Stimulated activated CD4-positive, alpha-beta T cell treated with anti-CD3 and anti-CD28 coated beads, Interleukin-4, amount 100 ng/mL, for 48 hours (primary cell): ENCODE data around the gene ZMYND8.
"Not testable (repeated sequence)": the region's sequence is repeated elsewhere in the genome, so short reads cannot be mapped to it uniquely, and the experiment has no call there.

Experiments used
- DNase-seq, 2 donors: peaks; one replicate each; pipeline ENCODE4 v3.0.0-alpha.2; 2020; ENCODE audit warnings: low read depth in 2 of 2

ZMYND8 gene

DNA sequence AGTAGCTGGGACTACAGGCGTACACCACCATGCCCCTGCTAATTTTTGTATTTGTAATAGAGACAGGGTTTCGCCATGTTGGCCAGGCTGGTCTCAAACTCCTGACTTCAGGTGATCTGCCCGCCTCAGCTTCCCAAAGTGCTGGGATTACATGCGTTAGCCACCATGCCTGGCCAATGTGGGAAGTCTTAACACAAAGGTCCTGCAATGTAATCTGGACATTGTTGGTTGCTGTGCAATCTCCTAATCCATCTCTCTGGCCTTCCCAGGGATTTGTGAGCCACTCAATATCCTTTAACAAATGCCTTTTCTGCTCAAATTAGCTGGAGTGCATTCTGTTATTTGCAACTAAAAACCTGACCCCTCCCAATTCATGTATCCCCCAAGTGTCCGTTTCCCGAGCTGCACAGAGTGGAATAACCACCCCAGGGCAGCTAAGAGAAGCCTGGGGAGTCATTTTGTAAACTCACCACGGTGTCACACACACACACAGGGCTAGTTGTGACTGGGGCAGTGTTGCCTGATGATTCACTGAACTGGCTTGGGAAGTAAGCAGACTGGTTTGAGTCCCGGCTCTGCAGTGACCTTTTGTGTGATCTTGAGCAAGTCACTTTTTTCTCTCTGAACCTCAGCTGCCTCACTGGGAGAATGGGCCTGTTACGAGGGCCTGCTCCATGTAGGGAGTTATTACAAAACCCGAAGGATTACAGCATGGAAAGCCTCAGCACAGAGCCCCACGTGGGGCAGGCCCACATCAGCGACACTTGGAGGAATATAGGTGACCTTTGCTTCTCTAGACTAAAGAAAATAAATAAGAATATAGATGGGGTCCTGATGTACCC lies 152.3 kb downstream of the ZMYND8 start:
- DNase-seq, result no peak

DNA sequence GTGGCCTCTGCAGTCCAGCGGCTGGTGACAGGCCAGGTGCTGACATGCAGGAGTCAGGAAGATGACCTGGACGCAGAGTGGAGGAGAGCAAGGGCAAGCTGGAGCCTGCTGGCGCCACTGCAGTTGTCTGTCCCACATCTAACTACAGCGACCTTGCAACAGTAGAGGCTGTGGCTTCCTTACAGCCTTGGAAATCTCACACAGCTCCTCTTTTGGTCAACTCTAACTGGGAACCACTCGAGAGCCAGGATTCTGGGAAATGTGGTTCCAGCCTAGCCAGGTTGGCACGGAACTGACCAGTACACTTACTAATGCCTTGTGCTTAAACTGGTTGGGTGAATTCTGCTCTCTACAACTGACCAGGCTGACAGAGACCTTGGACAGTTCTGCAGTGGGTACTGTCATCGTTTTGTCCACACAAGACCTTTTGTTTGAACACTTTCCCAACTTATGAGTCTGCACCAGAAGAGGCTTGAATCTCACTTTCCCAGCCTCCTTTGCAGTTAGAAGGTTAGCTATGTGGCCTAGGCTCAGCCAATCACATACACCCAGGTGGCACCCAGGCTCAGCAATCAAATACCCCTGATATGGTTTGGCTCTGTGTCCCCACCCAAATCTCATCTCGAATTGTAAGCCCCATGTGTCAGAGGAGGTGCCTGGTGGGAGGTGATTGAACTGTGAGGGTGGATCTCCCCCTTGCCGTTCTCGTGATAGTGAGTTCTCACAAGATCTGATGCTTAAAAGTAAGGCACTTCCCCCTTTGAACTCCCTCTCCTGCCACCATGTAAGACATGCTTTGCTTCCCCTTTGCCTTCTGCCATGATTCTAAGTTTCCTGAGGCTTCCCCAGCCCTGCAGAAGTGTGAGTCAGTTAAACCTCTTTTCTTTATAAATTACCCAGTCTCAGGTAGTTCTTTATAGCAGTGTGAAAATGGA lies 153.5 kb downstream of the ZMYND8 start:
- DNase-seq, result no peak

DNA sequence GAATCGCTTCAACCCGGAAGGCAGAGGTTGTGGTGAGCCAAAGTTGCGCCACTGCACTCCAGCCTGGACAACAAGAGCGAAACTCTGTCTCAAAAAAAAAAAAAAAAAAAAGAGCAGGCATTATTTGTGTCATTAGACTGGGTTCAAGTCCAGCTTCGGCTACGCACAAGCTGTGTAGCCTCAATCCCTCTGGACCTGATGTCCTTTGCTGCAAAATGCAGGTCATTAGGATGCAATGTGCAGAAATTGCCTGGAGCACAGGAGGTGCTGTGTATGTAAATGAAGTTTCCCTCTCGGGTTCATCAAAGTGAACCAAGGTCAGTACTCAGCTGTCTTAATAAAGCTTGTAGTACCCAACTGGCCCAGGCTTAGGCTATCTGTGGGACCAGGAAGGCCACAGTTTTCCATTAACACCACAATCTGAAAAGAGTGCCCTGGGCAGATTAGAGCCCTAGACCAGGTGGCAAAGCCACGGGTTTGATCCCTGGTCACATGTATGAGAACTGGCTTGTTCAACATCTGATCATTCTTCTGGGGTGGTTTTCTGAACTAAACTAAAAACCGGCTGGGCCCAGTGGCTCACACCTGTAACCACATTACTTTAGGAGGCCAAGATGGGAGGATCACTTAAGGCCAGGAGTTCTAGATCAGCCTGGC lies 155.3 kb downstream of the ZMYND8 start:
- no peak for DNase-seq

DNA sequence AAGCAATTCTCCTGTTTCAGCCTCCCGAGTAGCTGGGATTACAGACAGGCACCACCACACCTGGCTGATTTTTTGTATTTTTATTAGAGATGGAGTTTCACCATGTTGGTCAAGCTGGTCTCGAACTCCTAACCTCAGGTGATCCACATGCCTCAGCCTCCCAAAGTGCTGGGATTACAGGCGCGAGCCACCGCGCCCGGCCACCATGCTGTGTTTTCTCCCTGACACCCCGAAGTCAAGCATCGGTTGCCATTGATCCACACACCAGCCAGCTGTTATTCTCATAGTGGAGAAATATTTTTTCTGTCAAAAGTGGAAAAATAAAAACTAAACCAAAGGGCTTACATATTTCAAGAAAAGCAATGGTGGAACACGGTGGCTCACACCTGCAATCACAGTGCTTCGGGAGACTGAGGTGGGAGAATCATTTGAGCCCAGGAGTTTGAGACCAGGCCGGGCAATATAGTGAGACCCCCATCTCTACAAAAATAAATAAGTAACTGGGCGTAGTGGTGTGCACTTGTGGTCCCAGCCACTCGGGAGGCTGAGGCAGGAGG lies 157.4 kb downstream of the ZMYND8 start:
- DNase-seq, result no peak

DNA sequence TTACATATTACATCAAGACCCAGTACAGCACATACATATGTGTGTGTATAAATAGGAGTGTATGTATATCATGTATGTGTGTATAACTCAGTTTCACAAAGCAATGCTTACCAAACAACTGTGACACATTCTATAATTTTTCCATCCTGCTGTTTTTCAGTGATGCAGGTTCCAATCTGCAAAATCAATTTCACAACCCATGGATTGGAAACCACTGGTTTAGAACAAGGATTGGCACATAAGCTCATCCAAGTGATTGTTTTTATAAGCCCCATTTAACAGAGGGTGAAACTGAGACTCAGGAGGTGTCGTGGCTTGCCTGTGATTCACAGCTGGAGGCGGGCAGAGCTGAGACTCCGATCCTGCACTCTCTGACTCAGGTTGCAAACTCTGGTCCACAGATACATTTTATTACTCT lies 158.2 kb downstream of the ZMYND8 start:
- DNase-seq, result peak; percentile 41 to 66

DNA sequence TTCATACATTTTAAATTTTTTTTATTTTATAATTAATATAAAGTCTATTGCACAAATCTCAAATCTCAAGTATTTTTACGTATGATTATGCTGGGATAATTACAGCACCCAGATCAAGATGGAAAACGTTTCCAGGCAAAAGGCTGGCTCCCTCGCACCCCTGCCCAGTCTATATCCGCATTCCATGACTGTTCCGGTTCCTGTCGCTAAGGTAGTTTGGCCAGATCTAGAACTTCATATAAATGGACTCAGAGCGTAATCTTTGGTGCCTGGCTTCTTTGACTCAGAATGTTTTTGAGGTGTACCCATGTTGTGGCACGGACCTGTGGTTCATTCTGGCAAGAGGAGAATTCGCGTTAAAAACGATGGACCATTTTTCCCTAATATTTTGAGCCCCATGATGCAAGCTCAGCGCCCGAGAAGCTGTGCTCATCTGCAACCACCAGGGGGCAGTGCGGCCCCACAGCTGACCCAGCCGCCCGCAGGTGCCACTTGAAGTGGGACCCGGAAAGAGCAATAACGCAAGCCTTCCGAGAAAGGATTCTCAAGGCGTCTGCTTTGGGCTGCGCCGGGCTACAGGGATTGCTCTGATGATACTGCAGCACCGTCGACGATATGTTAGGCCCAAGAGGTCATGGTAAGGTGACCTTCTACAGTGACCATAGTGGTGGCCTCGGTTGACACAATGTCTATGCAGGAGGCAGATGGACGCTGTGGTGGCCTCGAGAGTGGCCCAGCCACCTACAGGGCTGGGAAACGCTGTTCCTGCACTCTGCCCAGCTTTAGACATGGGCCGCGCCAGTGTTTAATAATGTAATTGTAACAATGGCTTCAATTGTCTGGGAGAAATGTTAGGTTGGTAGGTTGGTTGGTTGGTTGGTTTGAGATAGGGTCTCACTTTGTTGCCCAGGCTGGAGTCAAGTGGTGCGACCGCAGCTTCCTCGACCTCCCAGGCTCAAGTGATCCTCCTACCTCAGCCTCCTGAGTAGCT lies 160.1 kb downstream of the ZMYND8 start:
- DNase-seq, result peak; percentile 72 to 83

DNA sequence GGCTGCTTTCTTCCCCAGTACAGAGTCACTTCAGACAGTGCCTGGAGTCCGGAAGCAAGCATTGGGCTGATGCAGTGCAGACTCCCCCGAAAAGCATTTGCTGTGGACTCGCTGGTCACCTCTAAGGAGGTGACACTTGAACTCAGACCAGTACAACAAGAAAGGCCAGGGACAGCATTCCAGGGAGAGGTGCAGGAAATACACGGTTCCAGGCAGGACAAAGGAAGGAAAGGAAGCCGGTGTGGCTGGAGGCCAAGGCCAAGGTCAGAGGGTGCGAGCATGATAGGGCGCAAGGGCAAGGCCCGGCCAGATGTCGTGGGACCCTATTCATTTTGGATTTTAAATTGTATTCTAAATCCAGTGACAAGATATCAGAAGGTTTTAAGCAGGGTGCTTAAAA lies 160.9 kb downstream of the ZMYND8 start:
- DNase-seq, result no peak

DNA sequence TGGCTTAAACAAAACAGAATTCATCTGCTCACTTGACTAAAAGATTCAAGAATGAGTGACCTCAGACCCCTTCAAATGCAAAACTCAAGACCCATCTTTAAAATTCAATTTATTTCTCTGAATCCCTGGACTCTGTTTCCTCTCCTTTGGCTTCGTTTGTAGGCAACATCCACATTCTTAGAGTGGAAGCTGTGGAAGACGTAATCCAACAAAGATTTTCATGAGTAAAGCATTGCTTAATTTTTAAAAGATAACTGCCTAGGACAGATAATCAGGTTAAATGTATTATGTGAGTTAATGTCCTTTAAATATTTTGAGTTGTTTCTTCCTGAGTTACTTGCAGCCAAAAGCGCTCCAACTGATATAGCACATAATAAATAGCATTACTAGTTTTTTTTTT lies 164.5 kb downstream of the ZMYND8 start:
- DNase-seq, result no peak

DNA sequence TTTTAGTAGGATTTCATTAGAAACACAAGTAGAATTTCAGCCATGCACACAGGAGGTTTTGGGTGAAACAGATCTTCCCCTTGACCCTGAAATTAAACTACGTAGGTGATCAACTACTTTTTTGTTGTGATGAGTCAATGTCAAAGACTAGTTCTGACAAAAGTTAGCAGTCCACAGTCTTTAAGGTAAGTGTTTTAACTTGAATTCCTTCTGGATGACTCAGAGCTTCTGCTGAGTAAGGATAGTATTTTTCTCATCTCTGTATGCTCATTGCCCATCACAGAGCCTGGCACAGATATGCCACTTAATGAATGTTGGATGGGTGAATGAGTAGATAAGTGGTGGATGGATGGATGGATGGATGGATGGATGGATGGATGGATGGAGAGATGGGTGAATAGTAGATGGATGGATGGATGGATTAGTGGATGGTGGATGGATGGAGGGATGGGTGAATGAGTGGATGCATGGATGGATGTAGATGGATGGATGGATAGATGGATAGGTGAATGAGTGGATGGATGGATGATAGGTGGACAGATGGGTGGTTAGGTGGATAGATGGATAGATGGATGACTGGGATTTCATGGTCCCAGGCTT lies 165.3 kb downstream of the ZMYND8 start:
- DNase-seq, result no peak

DNA sequence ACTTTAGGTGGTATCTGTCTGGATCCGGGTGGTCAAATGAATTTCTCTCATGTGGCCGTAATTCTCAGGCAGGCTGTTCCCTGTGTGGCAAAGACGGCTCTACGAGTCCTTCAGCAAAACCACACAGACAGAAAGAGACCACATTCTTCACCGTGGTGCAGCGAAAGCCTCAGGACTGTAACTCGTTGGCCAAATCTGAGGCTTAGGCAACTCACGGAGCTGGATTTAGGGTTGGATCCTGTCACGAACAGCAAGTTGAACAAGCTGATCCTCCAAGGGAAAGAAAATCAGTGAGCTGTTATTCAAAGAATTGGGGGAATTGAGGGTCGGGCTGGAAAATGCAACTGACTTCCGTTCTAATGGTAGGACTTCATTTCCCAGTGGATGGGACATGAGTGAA lies 167.4 kb downstream of the ZMYND8 start:
- DNase-seq, result no peak

DNA sequence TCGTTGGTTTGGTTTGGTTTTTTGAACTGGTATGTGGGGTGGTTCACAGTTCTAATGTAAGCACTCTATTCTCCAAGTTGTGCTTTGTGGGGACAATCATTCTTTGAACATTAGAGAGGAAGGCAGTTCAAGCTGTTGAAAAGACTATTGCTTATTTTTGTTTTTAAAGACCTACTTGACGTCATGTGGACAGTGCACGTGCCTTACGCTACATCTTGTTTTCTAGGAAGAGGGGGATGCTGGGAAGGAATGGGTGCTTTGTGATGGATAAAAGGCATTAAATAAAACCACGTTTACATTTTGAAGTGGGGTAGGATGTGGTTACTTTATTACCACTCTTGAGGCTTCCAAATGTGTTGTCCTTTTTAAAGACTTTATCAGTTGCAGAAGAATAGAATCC lies 168.0 kb downstream of the ZMYND8 start:
- no peak for DNase-seq

DNA sequence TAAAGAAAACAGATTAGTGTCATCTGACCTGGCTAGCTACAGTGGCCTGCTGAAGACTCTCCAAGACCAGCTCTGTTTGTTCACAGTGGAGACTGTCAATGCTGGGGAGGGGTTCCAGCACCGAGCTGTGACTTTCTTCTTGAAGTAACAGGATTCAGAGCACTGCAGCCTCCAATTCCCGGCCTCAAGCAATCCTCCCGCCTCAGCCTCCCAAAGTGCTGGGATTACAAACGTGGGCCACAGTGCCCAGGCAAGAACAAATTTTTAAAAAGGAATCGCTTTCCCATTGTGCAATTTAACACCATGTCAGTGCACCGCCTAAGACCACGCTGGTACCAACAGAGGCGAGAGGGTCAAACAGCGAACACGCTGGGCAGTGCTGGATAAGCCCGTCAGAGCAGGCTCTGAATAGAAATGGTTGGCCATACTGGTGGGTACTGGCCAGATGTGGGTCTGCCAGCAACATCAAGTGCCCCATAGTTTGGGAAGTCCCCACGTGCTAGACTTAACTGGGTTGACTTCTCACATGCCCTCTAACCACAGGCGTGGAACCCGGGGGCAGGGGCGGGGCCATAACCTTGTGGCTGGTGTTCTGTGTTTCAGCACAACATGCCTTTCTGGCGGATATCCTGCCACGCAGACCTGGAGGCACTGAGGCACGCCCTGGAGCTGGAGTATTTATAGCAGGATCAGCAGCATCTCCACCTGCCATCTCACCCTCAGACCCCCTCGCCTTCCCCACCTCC lies 168.9 kb downstream of the ZMYND8 start:
- DNase-seq, result no peak

DNA sequence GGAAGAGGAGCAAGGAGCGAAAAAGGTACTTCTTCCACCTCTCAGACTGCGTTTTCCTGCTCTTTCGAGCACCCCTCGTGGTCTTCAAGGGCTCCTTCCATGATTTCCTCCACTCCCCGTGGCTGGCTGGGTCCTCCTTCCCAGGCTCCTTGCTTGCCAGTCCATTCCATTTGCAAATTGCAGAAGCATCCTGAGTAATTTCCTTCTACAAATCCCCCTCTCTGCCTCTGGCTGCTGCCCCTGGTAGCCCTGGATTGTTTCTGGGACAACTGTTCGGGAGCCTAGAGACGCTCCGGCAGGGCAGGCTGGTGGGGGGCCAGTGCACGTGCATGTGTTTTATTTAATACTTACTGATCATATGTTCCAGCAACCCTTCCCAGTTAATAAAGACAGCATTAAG lies 173.1 kb downstream of the ZMYND8 start:
- no peak for DNase-seq

DNA sequence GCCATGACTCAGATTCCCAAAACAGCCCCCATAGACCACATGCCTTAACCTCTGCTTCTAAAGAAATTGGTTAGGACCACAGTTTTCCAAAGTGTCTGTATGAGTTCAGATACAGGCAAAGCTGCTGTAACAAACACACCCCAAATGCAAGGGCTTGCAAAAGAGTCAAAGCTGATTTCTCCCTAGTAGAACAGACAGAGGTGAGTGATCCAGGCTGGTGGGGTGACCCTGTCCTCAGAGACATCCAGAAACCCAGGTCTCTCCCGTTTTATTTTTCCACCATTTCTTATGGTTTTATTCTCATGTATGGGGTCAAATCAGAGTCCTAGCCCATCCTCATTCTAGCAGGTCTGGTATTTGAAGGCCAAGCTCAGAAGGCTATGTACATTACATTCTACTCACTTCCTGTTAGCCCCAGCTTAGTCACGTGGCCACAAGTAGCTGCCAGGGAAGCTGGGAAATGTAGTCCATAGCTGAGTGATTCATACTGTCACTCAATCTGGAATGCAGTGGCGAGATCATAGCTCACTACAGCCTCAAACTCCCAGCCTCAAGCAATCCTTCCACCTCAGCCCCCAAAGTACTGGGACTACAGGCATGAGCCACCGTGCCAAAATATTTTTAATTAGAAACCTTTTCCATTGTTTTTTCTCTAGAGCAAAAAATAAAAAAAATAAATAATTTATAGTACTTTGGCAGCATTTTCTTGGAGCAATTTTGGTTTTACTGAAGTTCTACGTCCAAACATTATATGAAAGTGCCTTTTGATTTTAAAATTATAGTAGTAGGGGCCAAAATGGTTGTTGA lies 175.2 kb downstream of the ZMYND8 start:
- DNase-seq, result no peak

DNA sequence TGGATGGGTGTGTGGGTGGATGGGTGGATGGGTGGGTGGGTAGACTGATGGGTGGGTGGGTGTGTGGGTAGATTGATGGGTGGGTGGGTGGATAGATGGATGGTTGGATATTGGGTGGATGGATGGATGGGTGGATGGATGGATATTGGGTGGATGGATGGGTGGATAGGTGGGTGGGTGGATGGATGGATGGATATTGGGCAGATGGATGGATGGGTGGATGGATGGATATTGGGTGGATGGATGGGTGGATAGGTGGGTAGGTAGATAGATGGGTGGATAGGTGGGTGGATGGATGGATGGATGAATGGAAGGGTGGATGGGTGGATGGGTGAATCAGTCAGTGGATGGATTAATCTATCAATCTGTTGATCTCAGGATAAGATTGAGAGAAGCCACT lies 177.2 kb downstream of the ZMYND8 start:
- DNase-seq, result no peak

DNA sequence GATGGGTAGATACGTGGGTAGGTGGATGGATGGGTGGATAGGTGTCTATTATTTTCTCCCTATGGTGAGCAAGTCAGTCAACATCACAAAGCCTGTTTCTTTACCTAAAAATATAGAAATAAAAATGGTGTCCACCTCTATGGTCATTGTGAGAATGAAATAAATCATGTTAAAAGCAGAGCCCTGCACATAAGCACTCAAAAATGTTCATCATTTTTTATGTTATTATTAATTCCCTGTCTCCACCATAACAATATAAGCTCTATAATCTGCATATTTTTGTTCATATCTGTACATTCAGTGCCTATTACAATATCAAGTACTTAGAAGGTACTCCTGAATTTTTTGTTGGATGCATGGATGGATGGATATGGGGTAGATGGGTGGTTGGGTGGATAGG lies 177.6 kb downstream of the ZMYND8 start:
- DNase-seq, result no peak

DNA sequence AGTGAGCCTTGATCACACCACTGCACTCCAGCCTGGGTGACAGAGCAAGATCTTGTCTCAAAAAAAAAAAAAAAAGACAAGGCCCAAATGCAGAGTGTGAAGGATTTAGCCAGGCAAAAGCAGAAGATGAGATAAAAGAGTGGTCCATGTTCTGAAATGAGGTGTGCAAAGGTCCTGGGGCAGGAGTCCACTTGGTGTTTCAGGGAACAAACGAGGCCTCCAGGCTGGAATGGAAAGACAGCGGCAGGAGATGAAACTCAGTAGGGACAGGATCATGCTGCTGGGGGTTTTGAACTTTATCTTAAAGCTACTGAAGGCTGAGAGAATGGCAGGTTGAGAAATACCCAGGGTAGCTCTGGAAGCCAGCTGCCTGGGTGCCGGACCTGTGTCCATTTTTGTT lies 178.2 kb downstream of the ZMYND8 start:
- no peak for DNase-seq

DNA sequence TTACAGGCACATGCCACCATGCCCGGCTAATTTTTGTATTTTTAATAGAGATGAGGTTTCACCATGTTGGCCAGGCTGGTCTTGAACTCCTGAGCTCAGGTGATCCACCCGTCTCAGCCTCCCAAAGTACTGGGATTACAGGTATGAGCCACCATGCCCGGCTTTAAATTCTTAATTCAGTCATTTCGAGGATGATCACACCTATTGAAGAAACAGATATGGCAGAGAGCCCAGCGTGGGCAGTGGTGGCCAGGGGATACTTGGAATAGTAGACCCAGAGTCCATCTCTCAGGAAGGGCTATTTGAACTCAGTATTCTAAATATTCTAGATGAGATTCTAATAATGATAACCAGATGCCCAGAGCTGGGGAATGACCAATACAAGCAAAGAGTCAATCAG lies 180.3 kb downstream of the ZMYND8 start:
- DNase-seq, result not testable (repeated sequence)

DNA sequence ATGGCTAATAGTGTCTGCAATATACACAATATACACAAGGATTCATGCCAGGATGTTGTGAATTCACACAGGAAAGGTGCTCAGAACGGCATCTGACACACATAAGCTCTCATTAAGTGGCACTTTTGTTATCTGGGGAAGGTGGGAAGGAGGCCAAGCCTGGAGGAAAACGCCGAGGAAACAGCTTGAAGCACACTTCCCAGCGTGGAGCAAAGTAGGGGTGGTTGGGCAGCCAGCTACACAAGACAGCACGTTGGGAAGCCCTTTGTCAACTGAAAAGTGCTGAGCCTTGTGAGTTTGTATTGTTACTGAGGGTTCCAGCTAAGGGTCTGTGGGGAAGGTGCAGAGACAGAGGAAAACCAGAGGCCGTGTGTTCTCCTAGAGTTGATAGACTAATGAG lies 181.0 kb downstream of the ZMYND8 start:
- DNase-seq, result no peak
